ENCODE data around the gene GPR146. TPM values are rescaled to one million over a fixed set of nuclear protein-coding genes. Genes with fewer than 3 reads are reported as not detected.

The GPR146 gene
- total RNA-seq, 6 experiments from 2014 or later: 13.3 to 45.3 (median 22.8) TPM

GRCh38 chr7:1079546-1079945, 35.2 kb downstream of the GPR146 start:
- intact Hi-C loops (cut with DNase I): no loop called here
- DNase-seq: no peak
- no peaks in the 10 kb centered on the region for H3K4me1 ChIP-seq

DNA sequence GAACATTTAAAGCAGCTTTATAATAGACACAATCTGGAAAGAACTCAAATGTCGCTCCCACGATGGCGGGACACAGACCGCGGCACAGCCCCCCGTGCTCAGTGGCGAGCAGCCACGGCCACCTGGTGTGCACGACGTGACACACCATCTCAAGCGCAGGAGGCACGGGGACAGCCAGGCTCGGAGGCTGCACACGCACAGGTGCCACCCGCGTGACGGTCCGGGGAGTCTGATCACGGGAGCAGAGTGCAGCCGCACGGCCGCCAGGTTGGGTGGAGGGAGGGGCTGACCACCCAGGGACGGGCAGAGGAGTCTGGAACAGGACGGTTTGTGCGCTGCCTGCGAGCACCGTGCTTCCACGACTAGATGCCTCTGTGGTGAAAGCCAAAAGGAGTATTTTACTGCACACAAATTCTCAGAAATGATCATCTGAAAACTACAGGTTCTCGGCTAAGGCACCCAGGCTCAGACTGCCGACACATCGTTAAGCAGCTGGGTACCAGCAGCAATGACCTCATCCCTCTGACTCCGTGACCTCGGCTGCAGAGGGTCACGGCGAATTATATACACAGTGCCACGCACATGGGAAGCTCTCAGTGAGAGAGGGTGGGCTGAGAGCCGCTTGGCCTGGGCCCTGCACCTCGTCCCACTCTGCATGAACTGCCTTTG, 36.0 kb downstream of the GPR146 start:
- ATAC-seq (peak in 2 of 4 donors; percentile 19 to 31), DNase-seq (no peak)
- 78% methylated on average over 17 of the region's 38 CpGs for WGBS (ENCODE audit: insufficient coverage, low coverage, low lambda C conversion rate, missing lambda C conversion rate)
- H3K4me3 ChIP-seq: no peak overlapping the region
- TF ChIP-seq POLR2A (IDR thresholded peaks at IDR 0.05): no peak
- no peaks in the 10 kb centered on the region for H3K36me3 ChIP-seq
- H3K4me1 ChIP-seq: no peaks in the 10 kb centered on the region
- intact Hi-C loops (cut with DNase I): loop anchor here in 1 of 2 donors (5.0 kb wide), 1 partner anchor 42 kb away; no protein-coding TSS in a partner anchor
- no peaks in the 10 kb centered on the region for H3K9me3 ChIP-seq
- H3K27me3 ChIP-seq: no peaks in the 10 kb centered on the region
- no peak overlapping the region for H3K27ac ChIP-seq

More at GRCh38 chr7:1079546-1079945, 35.2 kb downstream of the GPR146 start:
- H3K27me3 ChIP-seq: no peaks in the 10 kb centered on the region
- H3K9me3 ChIP-seq: no peaks in the 10 kb centered on the region
- WGBS (ENCODE audit: insufficient coverage, low coverage, low lambda C conversion rate, missing lambda C conversion rate): 83% methylated on average over 1 of the region's 12 CpGs
- TF ChIP-seq CTCF (IDR thresholded peaks at IDR 0.05) (no peak), POLR2A (IDR thresholded peaks at IDR 0.05) (no peak)
- no peak for ATAC-seq
- no peaks in the 10 kb centered on the region for H3K36me3 ChIP-seq
- H3K27ac ChIP-seq: no peak overlapping the region
- no peak overlapping the region for H3K4me3 ChIP-seq

DNA sequence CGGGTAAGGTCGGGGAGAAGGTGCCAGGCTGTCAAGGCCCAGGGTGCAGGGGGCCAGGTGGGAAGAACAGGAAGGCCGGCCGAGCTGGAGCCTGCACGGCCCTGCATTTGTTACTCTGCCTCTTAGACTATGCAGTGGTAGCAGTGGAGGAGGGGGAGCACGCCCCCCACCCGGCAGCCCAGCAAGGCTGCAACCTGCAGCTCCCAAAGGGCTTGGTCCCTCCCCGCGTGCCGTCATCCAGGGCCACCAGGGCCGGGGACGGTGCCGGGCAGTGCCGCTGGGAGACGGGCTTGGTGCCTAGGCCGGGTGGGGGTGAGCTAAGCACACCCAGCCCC, 36.5 kb downstream of the GPR146 start:
- DNase-seq: no peak
- WGBS (ENCODE audit: insufficient coverage, low coverage, low lambda C conversion rate, missing lambda C conversion rate): 40% methylated on average over 1 of the region's 16 CpGs
- H3K9me3 ChIP-seq: no peaks in the 10 kb centered on the region
- no peak for TF ChIP-seq POLR2A (IDR thresholded peaks at IDR 0.05)
- no peak for TF ChIP-seq CTCF (IDR thresholded peaks at IDR 0.05)
- intact Hi-C loops (cut with DNase I): loop anchor here in 1 of 2 donors (5.0 kb wide), 1 partner anchor 41 kb away; no protein-coding TSS in a partner anchor
- no peaks in the 10 kb centered on the region for H3K4me1 ChIP-seq
- no peak for ATAC-seq
- no peaks in the 10 kb centered on the region for H3K36me3 ChIP-seq
- no peaks in the 10 kb centered on the region for H3K27me3 ChIP-seq
- no peak overlapping the region for H3K4me3 ChIP-seq
- H3K27ac ChIP-seq: no peak overlapping the region

DNA sequence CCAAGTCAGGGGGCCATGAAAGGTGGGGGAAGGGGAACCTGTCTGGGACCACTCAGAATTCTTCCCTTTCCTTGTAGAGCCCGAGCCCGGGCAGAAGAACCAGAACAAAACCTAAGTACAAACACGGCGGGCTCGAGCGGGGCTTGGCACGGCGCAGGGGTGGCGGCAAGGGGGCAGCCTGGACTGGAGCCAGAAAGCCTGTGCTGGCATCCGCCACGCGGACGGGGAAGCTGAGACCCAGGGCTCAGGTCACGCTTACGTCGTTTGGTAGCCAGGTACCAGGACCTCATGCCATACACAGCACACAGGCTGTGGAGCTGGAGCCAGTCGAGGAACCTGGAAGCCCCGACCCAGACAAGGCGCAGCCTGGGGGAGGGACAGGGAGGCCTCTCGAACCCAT, 37.0 kb downstream of the GPR146 start:
- H3K27ac ChIP-seq: no peak overlapping the region
- TF ChIP-seq POLR2A (IDR thresholded peaks at IDR 0.05) (no peak), CTCF (IDR thresholded peaks at IDR 0.05) (no peak)
- no peaks in the 10 kb centered on the region for H3K4me1 ChIP-seq
- H3K36me3 ChIP-seq: no peaks in the 10 kb centered on the region
- ATAC-seq: no peak
- no CpG with 5 or more reads among the region's 20 CpGs for WGBS (ENCODE audit: insufficient coverage, low coverage, low lambda C conversion rate, missing lambda C conversion rate)
- no peak for DNase-seq
- intact Hi-C loops (cut with DNase I): loop anchor here in 1 of 2 donors (5.0 kb wide), 1 partner anchor 41 kb away; no protein-coding TSS in a partner anchor
- H3K27me3 ChIP-seq: no peaks in the 10 kb centered on the region
- H3K4me3 ChIP-seq: no peak overlapping the region
- no peaks in the 10 kb centered on the region for H3K9me3 ChIP-seq

- WGBS (ENCODE audit: insufficient coverage, low coverage, low lambda C conversion rate, missing lambda C conversion rate): 79% methylated on average over 11 of the region's 31 CpGs
- no peak for DNase-seq
Measured at GRCh38 chr7:1081931-1082401, 37.6 kb downstream of the GPR146 start.

More at GRCh38 chr7:1081931-1082401, 37.6 kb downstream of the GPR146 start:
- TF ChIP-seq POLR2A (IDR thresholded peaks at IDR 0.05) (no peak), CTCF (IDR thresholded peaks at IDR 0.05) (no peak)
- Histone ChIP-seq H3K27me3 (no peaks in the 10 kb centered on the region), H3K9me3 (no peaks in the 10 kb centered on the region), H3K4me1 (peaks cover 0 to 3% (median 0%) of the 10 kb centered on the region in 4 donors), H3K27ac (no peak overlapping the region), H3K4me3 (no peak overlapping the region), H3K36me3 (no peaks in the 10 kb centered on the region)
- intact Hi-C loops (cut with DNase I): loop anchor here in 1 of 2 donors (5.0 kb wide), 1 partner anchor 40 kb away; no protein-coding TSS in a partner anchor
- no peak for ATAC-seq

Measured in right lobe of liver (tissue), 6 donors.